SKM-1 treated with dmso at 0.1 percent for 144 hours (cell line): ENCODE results near the gene RAB28.

ENCODE experiments used
- DNase-seq: peaks from one replicate; lab custom pipeline; 2025; ENCODE audit not compliant: unreplicated experiment; lab: John Stamatoyannopoulos, UW

RAB28 gene

GRCh38 chr4:13511101-13511500 lies 27.0 kb upstream of the RAB28 start:
- DNase-seq, result no peak

- DNase-seq, result no peak
Observed at GRCh38 chr4:13509442-13509841, 25.3 kb upstream of the RAB28 start.

GRCh38 chr4:13504374-13504773 lies 20.2 kb upstream of the RAB28 start:
- no peak for DNase-seq

- DNase-seq, result peak; percentile 93
Observed at GRCh38 chr4:13498469-13498868, 14.3 kb upstream of the RAB28 start.

- DNase-seq, result no peak
Observed at GRCh38 chr4:13496605-13497004, 12.5 kb upstream of the RAB28 start.

- DNase-seq, result no peak
Observed at GRCh38 chr4:13495753-13496152, 11.6 kb upstream of the RAB28 start.

- DNase-seq, result no peak
Observed at GRCh38 chr4:13493793-13494192, 9.7 kb upstream of the RAB28 start.

GRCh38 chr4:13492747-13493146 lies 8.6 kb upstream of the RAB28 start:
- DNase-seq, result peak; percentile 44

- no peak for DNase-seq
Observed at GRCh38 chr4:13484749-13485221, 645 bp upstream of the RAB28 start.

- no peak for DNase-seq
Observed at GRCh38 chr4:13483768-13484121, 395 bp downstream of the RAB28 start.

GRCh38 chr4:13483136-13483767 lies 888 bp downstream of the RAB28 start:
- DNase-seq, result no peak

- DNase-seq, result no peak
Observed at GRCh38 chr4:13481569-13481968, 2.6 kb downstream of the RAB28 start.

- DNase-seq, result no peak
Observed at GRCh38 chr4:13478707-13479106, 5.4 kb downstream of the RAB28 start.

- no peak for DNase-seq
Observed at GRCh38 chr4:13478131-13478530, 6.0 kb downstream of the RAB28 start.

GRCh38 chr4:13476915-13477314 lies 7.2 kb downstream of the RAB28 start:
- no peak for DNase-seq

- no peak for DNase-seq
Observed at GRCh38 chr4:13476152-13476551, 8.0 kb downstream of the RAB28 start.

- DNase-seq, result no peak
Observed at GRCh38 chr4:13471400-13471799, 12.7 kb downstream of the RAB28 start.

- no peak for DNase-seq
Observed at GRCh38 chr4:13470379-13470778, 13.8 kb downstream of the RAB28 start.

- no peak for DNase-seq
Observed at GRCh38 chr4:13464973-13465372, 19.2 kb downstream of the RAB28 start.

- no peak for DNase-seq
Observed at GRCh38 chr4:13464543-13464942, 19.6 kb downstream of the RAB28 start.

- DNase-seq, result no peak
Observed at GRCh38 chr4:13461191-13461905, 22.8 kb downstream of the RAB28 start.

GRCh38 chr4:13455411-13455810 lies 28.7 kb downstream of the RAB28 start:
- no peak for DNase-seq

- DNase-seq, result no peak
Observed at GRCh38 chr4:13454786-13455185, 29.4 kb downstream of the RAB28 start.
